Hepatocyte (in vitro differentiated cells): ENCODE measurements around the gene CSF1R. TPM values are rescaled to one million over a fixed set of nuclear protein-coding genes. Genes with fewer than 3 reads are reported as not detected.

Source experiments
- DNase-seq: peaks from one replicate; pipeline ENCODE4 v3.0.0-alpha.2; 2016; ENCODE audit warnings: low spot score
- H2AFZ ChIP-seq: fragments of 200-600 bp; sonication (generic); 2 replicates; pipeline ENCODE4 v1.6.0; 2016; ENCODE audit warnings: antibody characterized with exemption, mild to moderate bottlenecking
- H3K27ac ChIP-seq: fragments of 200-600 bp; sonication (generic); 2 replicates; pipeline ENCODE4 v1.5.1; 2016; ENCODE audit warnings: mild to moderate bottlenecking
- H3K27me3 ChIP-seq: fragments of 200-600 bp; sonication (generic); 2 replicates; pipeline ENCODE4 v1.6.1; 2016
- H3K36me3 ChIP-seq: fragments of 200-600 bp; sonication (generic); replicated peaks from 2 replicates; pipeline ENCODE4 v1.5.1; 2016; ENCODE audit warnings: low read depth; ENCODE audit not compliant: insufficient read depth
- H3K4me1 ChIP-seq: fragments of 200-600 bp; sonication (generic); 2 replicates; pipeline ENCODE4 v1.5.1; 2016; ENCODE audit warnings: mild to moderate bottlenecking, moderate library complexity; ENCODE audit not compliant: insufficient read depth
- H3K4me2 ChIP-seq: fragments of 200-600 bp; sonication (generic); 2 replicates; pipeline ENCODE4 v1.6.0; 2016
- H3K4me3 ChIP-seq: fragments of 200-600 bp; sonication (generic); 2 replicates; pipeline ENCODE4 v1.5.1; 2016; ENCODE audit warnings: mild to moderate bottlenecking
- H3K79me2 ChIP-seq: fragments of 200-600 bp; sonication (generic); 2 replicates; pipeline ENCODE4 v1.6.0; 2017; ENCODE audit warnings: mild to moderate bottlenecking
- H3K9me2 ChIP-seq: fragments of 200-600 bp; sonication (generic); replicated peaks from 2 replicates; pipeline ENCODE4 v1.6.0; 2017; ENCODE audit warnings: mild to moderate bottlenecking; ENCODE audit not compliant: insufficient read depth
- H3K9me3 ChIP-seq: fragments of 200-600 bp; sonication (generic); 2 replicates; pipeline ENCODE4 v1.5.1; 2016; ENCODE audit warnings: low read depth, mild to moderate bottlenecking
- H4K20me1 ChIP-seq: fragments of 200-600 bp; sonication (generic); 2 replicates; pipeline ENCODE4 v1.6.0; 2016; ENCODE audit warnings: mild to moderate bottlenecking; ENCODE audit not compliant: insufficient read depth, poor library complexity, severe bottlenecking
- CTCF ChIP-seq: fragments of 200-600 bp; sonication (generic); IDR thresholded peaks from 2 replicates; pipeline ENCODE4 v1.5.1; 2016; ENCODE audit warnings: antibody characterized with exemption, mild to moderate bottlenecking; ENCODE audit not compliant: poor library complexity
- EZH2 ChIP-seq: fragments of 200-600 bp; sonication (generic); IDR thresholded peaks from 2 replicates; pipeline ENCODE4 v1.6.1; 2016; ENCODE audit warnings: antibody characterized with exemption, mild to moderate bottlenecking, borderline replicate concordance
- EZH2phosphoT487 ChIP-seq: fragments of 200-600 bp; sonication (generic); IDR thresholded peaks from one replicate; pipeline ENCODE4 v1.6.1; 2018; ENCODE audit warnings: antibody characterized with exemption, mild to moderate bottlenecking, low read depth, moderate library complexity; ENCODE audit not compliant: unreplicated experiment, severe bottlenecking
- WGBS: methylation state at CpG from one replicate; pipeline ENCODE4 v1.1.6; 2016; ENCODE audit warnings: low lambda C conversion rate; ENCODE audit errors: missing lambda C conversion rate; 5-methylcytosine and 5-hydroxymethylcytosine counted together
- polyA plus RNA-seq: library from polyadenylated mRNA; unstranded; fragments of >200 nt; fragmentation: Nextera tagmentation; extraction: Ambion mirVana; gene quantifications from 2 replicates; pipeline ENCODE4 v1.2.1, GENCODE V29; 2016
- total RNA-seq: library from RNA; depleted of rRNA; stranded (reverse); fragments of >200 nt; gene quantifications from 2 replicates; pipeline ENCODE4 v1.2.3, GENCODE V29; 2014

Gene CSF1R
- total and polyA plus RNA-seq, 2 experiments from 2014 or later, result 3.6 to 4.7 TPM

GRCh38 chr5:150114773-150115408 is 28.5 kb upstream of the CSF1R start:
- Histone ChIP-seq H2AFZ (no peak overlapping the region), H3K27ac (no peak overlapping the region)
- no peak for TF ChIP-seq EZH2
- no peak for TF ChIP-seq EZH2phosphoT487
- TF ChIP-seq CTCF, result no peak

GRCh38 chr5:150114102-150114641 is 27.8 kb upstream of the CSF1R start:
- whole genome bisulfite sequencing, result 91% methylated on average over 10 of the region's 12 CpGs
- H3K79me2 ChIP-seq, result no peaks in the 10 kb centered on the region
- H3K4me3 ChIP-seq, result no peak overlapping the region
- H3K27me3 ChIP-seq, result no peaks in the 10 kb centered on the region
- no peak overlapping the region for H3K4me2 ChIP-seq
- no peaks in the 10 kb centered on the region for H3K9me2 ChIP-seq
- TF ChIP-seq EZH2phosphoT487 (no peak), EZH2 (no peak), CTCF (no peak)
- H3K27ac ChIP-seq, result no peak overlapping the region
- no peaks in the 10 kb centered on the region for H3K9me3 ChIP-seq
- H4K20me1 ChIP-seq, result no peaks in the 10 kb centered on the region
- DNase-seq, result peak; percentile 3
- H2AFZ ChIP-seq, result no peak overlapping the region
- peaks cover 13% of the 10 kb centered on the region for H3K4me1 ChIP-seq
- H3K36me3 ChIP-seq, result no peaks in the 10 kb centered on the region

More at GRCh38 chr5:150114773-150115408, 28.5 kb upstream of the CSF1R start:
- no peaks in the 10 kb centered on the region for H3K36me3 ChIP-seq
- no peaks in the 10 kb centered on the region for H4K20me1 ChIP-seq
- H3K9me3 ChIP-seq, result no peaks in the 10 kb centered on the region
- H3K4me2 ChIP-seq, result no peak overlapping the region
- H3K4me3 ChIP-seq, result no peak overlapping the region
- H3K79me2 ChIP-seq, result no peaks in the 10 kb centered on the region
- DNase-seq, result no peak
- no peaks in the 10 kb centered on the region for H3K9me2 ChIP-seq
- H3K4me1 ChIP-seq, result peaks cover 13% of the 10 kb centered on the region
- WGBS, result 89% methylated on average over 8 of the region's 8 CpGs
- no peaks in the 10 kb centered on the region for H3K27me3 ChIP-seq

DNA sequence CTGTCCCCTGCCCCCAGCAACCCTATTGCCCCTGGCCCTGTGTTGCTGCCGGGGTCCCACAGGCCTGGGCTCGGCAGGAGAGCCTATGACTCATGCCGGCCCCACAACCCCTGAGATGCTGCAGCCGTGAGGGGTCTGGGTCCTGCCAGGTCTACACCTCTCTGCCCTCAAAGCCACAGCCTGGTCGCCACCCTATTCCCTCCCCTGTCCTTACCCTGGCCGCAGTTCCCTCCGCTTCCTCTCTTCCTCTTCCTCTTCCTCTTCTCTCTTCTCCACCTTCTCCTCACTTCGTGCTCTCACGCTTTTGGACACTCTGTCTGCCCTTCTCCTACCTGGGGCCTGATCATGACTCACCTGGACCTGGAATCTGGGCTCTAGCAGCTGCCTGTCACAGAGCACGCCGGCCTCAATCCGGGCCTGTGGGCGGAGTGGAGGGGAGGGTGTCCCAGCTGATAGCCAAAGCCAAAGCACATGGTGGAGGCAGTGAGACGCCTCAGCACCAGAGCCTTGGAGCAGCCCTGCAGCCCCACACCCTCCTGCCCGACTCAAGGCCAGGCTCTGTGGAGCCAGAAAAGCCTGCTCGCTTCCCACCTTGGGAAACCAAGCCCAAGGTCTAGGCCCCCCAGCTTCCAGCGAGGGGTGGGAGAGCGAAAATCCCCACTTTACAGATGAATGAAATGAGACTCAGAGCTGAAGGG is 26.8 kb upstream of the CSF1R start:
- no peak overlapping the region for H3K4me3 ChIP-seq
- H3K36me3 ChIP-seq, result no peaks in the 10 kb centered on the region
- peaks cover 18% of the 10 kb centered on the region for H3K4me1 ChIP-seq
- no peak for TF ChIP-seq EZH2
- TF ChIP-seq CTCF, result no peak
- no peak for TF ChIP-seq EZH2phosphoT487
- H3K4me2 ChIP-seq, result no peak overlapping the region
- H3K27me3 ChIP-seq, result no peaks in the 10 kb centered on the region
- H3K27ac ChIP-seq, result peak overlapping the region; percentile 64
- H4K20me1 ChIP-seq, result no peaks in the 10 kb centered on the region
- no peaks in the 10 kb centered on the region for H3K79me2 ChIP-seq
- DNase-seq, result peak; percentile 67
- no peaks in the 10 kb centered on the region for H3K9me3 ChIP-seq
- no peaks in the 10 kb centered on the region for H3K9me2 ChIP-seq
- WGBS, result 57% methylated on average over 18 of the region's 18 CpGs
- no peak overlapping the region for H2AFZ ChIP-seq
